NB4 (cell line): ENCODE data around the gene ARHGAP26.

Source experiments
- MYC ChIP-seq: IDR thresholded peaks from 2 replicates; pipeline ENCODE4 v1.6.1; 2011; ENCODE audit warnings: low read depth, low read length
- POLR2A ChIP-seq: IDR thresholded peaks from 2 replicates; pipeline ENCODE4 v1.6.1; 2011; ENCODE audit warnings: mild to moderate bottlenecking; ENCODE audit not compliant: insufficient read length; ENCODE audit errors: extremely low read depth
- TF ChIP-seq, protein P1 (sequence below): IDR thresholded peaks from 2 replicates; pipeline ENCODE4 v1.6.1; 2011; ENCODE audit warnings: low read depth, low read length
- TF ChIP-seq, protein P2 (sequence below): IDR thresholded peaks from one replicate; pipeline ENCODE4 v1.5.1; 2012; ENCODE audit warnings: low read depth, low read length

GRCh38 chr5:143083006-143083405, 312.8 kb downstream of the ARHGAP26 start:
- no peak for TF ChIP-seq POLR2A
- TF ChIP-seq, protein P1, sequence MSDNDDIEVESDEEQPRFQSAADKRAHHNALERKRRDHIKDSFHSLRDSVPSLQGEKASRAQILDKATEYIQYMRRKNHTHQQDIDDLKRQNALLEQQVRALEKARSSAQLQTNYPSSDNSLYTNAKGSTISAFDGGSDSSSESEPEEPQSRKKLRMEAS = no peak
- TF ChIP-seq, protein P2, sequence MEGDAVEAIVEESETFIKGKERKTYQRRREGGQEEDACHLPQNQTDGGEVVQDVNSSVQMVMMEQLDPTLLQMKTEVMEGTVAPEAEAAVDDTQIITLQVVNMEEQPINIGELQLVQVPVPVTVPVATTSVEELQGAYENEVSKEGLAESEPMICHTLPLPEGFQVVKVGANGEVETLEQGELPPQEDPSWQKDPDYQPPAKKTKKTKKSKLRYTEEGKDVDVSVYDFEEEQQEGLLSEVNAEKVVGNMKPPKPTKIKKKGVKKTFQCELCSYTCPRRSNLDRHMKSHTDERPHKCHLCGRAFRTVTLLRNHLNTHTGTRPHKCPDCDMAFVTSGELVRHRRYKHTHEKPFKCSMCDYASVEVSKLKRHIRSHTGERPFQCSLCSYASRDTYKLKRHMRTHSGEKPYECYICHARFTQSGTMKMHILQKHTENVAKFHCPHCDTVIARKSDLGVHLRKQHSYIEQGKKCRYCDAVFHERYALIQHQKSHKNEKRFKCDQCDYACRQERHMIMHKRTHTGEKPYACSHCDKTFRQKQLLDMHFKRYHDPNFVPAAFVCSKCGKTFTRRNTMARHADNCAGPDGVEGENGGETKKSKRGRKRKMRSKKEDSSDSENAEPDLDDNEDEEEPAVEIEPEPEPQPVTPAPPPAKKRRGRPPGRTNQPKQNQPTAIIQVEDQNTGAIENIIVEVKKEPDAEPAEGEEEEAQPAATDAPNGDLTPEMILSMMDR = no peak
- no peak for TF ChIP-seq MYC
